ENCODE data around the gene TFCP2. TPM values are rescaled to one million over a fixed set of nuclear protein-coding genes. Genes with fewer than 3 reads are reported as not detected.
A peak's percentile ranks its signal among the peaks of the same experiment; 100 is the strongest.

TFCP2 gene
- total RNA-seq, 1 donor from 2014 or later, result 14.6 TPM

DNA sequence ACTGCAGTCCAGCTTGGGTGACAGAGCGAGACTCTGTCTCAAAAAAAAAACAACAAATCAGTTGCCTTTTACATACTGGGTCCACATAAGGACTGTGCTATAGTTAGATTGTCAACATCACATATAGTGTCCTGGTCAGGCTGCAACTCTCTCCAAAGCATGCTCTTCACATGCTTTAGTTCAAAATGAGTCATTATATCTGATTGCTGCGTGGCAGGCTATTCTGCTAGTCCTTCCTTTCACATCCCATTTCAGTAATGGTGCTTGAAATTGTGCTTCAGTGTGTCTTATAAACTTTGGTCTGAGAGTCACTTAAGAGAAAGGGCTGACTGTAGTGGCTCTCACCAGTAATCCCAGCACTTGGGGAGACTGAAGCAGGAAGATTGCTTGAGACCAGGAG, 117.9 kb downstream of the TFCP2 start:
- Histone ChIP-seq H3K27me3 (ENCODE audit: control insufficient read depth in 3 of 3, insufficient read depth in 3 of 3, low read length in 3 of 3) (no peaks in the 10 kb centered on the region), H3K9me3 (ENCODE audit: control insufficient read depth in 3 of 3, low read length in 3 of 3) (no peaks in the 10 kb centered on the region), H3K27ac (ENCODE audit: low read depth, low read length) (no peak overlapping the region), H3K9ac (ENCODE audit: low read depth in 1 of 3, low read length in 3 of 3) (no peak overlapping the region), H3K4me1 (ENCODE audit: control insufficient read depth in 3 of 3, insufficient read depth in 3 of 3, low read length in 3 of 3) (no peaks in the 10 kb centered on the region), H3K36me3 (ENCODE audit: control insufficient read depth in 3 of 3, insufficient read depth in 3 of 3, low read length in 3 of 3) (peaks cover 45 to 65% (median 61%) of the 10 kb centered on the region in 3 donors), H3K4me3 (ENCODE audit: low read length in 3 of 3) (no peak overlapping the region)

DNA sequence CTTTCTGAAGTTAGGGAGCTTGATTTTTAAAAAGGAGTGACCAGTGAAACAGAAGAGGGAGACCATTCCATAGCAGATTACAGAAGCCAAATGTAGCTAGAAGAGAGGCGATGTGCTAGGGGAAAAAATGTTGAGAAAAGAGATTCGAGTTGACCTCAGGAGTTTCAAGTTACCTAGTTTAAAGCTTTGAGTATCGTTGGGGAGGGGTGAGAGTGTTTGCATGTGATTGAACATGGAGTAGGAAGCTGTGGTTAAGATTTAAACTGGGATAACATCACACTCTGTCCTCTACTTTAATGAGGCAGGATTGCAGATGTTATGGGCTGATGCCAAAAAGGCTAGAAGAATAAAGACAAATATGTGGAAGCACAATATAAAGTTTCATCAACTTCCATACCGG, 121.1 kb downstream of the TFCP2 start:
- no peaks in the 10 kb centered on the region for H3K9me3 ChIP-seq (ENCODE audit: control insufficient read depth in 3 of 3, low read length in 3 of 3)
- no peak overlapping the region for H3K27ac ChIP-seq (ENCODE audit: low read depth, low read length)
- H3K4me1 ChIP-seq (ENCODE audit: control insufficient read depth in 3 of 3, insufficient read depth in 3 of 3, low read length in 3 of 3), result peaks cover 6 to 25% (median 15%) of the 10 kb centered on the region in 3 donors
- peaks cover 22 to 40% (median 37%) of the 10 kb centered on the region in 3 donors for H3K36me3 ChIP-seq (ENCODE audit: control insufficient read depth in 3 of 3, insufficient read depth in 3 of 3, low read length in 3 of 3)
- H3K9ac ChIP-seq (ENCODE audit: low read depth in 1 of 3, low read length in 3 of 3), result no peak overlapping the region
- no peak overlapping the region for H3K4me3 ChIP-seq (ENCODE audit: low read length in 3 of 3)
- H3K27me3 ChIP-seq (ENCODE audit: control insufficient read depth in 3 of 3, insufficient read depth in 3 of 3, low read length in 3 of 3), result no peaks in the 10 kb centered on the region

DNA sequence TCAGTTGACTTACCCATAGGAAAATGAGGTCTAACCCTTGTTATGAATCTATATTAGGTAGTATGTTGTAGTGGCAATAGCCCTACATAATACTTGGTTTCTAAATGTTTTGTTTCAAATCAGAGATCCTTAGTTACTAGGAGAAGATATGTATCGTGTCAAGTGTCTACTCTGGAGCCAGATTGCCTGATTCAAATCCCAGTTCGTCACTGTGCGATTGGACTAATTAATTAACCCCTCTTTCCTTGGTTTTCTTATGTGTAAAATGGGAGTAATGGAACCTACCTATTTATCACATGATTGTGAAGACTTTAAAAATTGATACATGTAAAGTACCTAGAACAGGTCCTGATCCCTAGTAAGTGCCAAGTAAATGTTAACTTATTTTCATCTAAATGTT, 123.4 kb downstream of the TFCP2 start:
- H3K9ac ChIP-seq (ENCODE audit: low read depth in 1 of 3, low read length in 3 of 3), result peak overlapping the region; percentile 14 to 92 (median 89)
- H3K4me1 ChIP-seq (ENCODE audit: control insufficient read depth in 3 of 3, insufficient read depth in 3 of 3, low read length in 3 of 3), result peaks cover 6 to 25% (median 15%) of the 10 kb centered on the region in 3 donors
- H3K27me3 ChIP-seq (ENCODE audit: control insufficient read depth in 3 of 3, insufficient read depth in 3 of 3, low read length in 3 of 3), result no peaks in the 10 kb centered on the region
- peak overlapping the region; percentile 0 to 98 (median 94) for H3K4me3 ChIP-seq (ENCODE audit: low read length in 3 of 3)
- H3K9me3 ChIP-seq (ENCODE audit: control insufficient read depth in 3 of 3, low read length in 3 of 3), result no peaks in the 10 kb centered on the region
- H3K27ac ChIP-seq (ENCODE audit: low read depth, low read length), result no peak overlapping the region
- peaks cover 7 to 28% (median 22%) of the 10 kb centered on the region in 3 donors for H3K36me3 ChIP-seq (ENCODE audit: control insufficient read depth in 3 of 3, insufficient read depth in 3 of 3, low read length in 3 of 3)

DNA sequence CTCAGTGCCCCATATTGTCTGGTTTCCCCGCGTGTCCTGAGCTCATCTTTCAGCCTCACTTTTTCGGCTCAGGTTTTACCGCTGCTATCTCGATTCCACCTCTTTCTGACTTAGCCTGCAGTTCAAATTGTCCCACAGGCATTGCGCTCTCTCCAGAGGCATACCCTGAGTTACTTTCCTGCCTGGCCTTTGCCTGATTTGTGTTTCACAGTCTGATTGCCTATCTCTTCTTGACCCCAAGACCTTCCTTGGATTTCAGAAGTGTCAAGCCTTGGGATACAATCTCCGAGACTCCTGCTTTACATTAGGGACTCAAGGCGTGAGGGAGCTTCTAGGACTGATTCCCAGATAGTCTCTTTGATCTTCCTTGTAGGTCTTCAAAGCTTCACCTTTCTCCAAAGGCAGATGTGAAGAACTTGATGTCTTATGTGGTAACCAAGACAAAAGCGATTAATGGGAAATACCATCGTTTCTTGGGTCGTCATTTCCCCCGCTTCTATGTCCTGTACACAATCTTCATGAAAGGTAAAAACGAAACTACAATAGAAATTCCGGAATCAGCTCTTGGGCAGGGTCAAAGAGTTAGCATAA, 124.2 kb downstream of the TFCP2 start:
- no peaks in the 10 kb centered on the region for H3K9me3 ChIP-seq (ENCODE audit: control insufficient read depth in 3 of 3, low read length in 3 of 3)
- H3K9ac ChIP-seq (ENCODE audit: low read depth in 1 of 3, low read length in 3 of 3), result peak overlapping the region; percentile 89 to 100 (median 92)
- H3K4me3 ChIP-seq (ENCODE audit: low read length in 3 of 3), result peak overlapping the region; percentile 94 to 98 (median 97)
- peaks cover 6 to 25% (median 15%) of the 10 kb centered on the region in 3 donors for H3K4me1 ChIP-seq (ENCODE audit: control insufficient read depth in 3 of 3, insufficient read depth in 3 of 3, low read length in 3 of 3)
- H3K36me3 ChIP-seq (ENCODE audit: control insufficient read depth in 3 of 3, insufficient read depth in 3 of 3, low read length in 3 of 3), result peaks cover 2 to 20% (median 15%) of the 10 kb centered on the region in 3 donors
- peak overlapping the region; percentile 90 for H3K27ac ChIP-seq (ENCODE audit: low read depth, low read length)
- no peaks in the 10 kb centered on the region for H3K27me3 ChIP-seq (ENCODE audit: control insufficient read depth in 3 of 3, insufficient read depth in 3 of 3, low read length in 3 of 3)

DNA sequence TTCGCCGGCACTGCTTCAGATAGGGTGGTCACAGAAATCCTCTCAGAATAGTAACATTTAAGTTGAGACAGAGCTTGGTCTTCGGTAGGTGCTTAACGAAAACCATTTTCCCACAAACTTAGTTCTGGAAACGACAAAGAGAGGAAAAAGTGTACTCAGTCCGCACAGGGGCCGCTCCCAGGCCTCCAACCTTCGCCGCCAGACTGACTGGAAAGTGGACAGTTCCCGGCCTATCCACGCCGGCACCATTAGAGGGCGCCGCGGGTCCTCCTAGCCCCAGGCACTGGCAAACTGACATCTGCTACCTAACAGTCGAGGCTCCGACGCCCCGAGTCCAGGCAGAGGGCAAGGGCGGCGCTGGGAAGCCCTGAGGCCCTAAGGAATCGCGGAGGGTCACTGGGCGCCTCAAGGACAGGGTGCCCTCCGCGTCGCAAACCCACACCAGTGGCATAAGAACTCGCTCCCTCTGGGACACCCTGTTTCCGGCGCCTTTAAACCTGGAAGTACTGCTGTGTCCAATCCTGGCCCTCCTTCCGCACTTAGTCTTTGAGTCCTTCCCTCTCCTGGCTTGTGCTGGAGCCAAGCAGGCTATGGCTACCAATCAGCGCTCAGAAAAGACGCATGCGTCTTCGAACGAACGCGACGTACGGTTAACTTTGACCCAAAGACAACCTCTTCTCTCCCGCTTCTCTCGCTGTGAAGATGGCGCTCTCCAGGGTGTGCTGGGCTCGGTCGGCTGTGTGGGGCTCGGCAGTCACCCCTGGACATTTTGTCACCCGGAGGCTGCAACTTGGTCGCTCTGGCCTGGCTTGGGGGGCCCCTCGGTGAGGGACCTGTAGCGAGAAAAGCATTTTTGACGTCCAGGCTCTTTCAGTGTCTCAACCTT, 125.0 kb downstream of the TFCP2 start, which contains the start of gene LETMD1:
Gene LETMD1 (plus strand): TSS at position 673 of the 886 bp plus-strand sequence. CDS start 30 bp downstream, at position 703.
- Histone ChIP-seq H3K4me1 (ENCODE audit: control insufficient read depth in 3 of 3, insufficient read depth in 3 of 3, low read length in 3 of 3) (peaks cover 6 to 25% (median 15%) of the 10 kb centered on the region in 3 donors), H3K27ac (ENCODE audit: low read depth, low read length) (peak within 1 kb of the TSS; percentile 90)

More for the DNA sequence above, 125.0 kb downstream of the TFCP2 start, which contains the start of gene LETMD1:
- Histone ChIP-seq H3K9ac (ENCODE audit: low read depth in 1 of 3, low read length in 3 of 3) (peak within 1 kb of the TSS; percentile 89 to 100 (median 92)), H3K9me3 (ENCODE audit: control insufficient read depth in 3 of 3, low read length in 3 of 3) (no peaks in the 10 kb centered on the region), H3K27me3 (ENCODE audit: control insufficient read depth in 3 of 3, insufficient read depth in 3 of 3, low read length in 3 of 3) (no peaks in the 10 kb centered on the region), H3K36me3 (ENCODE audit: control insufficient read depth in 3 of 3, insufficient read depth in 3 of 3, low read length in 3 of 3) (peaks cover 0 to 12% (median 6%) of the 10 kb centered on the region in 3 donors), H3K4me3 (ENCODE audit: low read length in 3 of 3) (peak within 1 kb of the TSS; percentile 94 to 98 (median 97))

Small RNAs within 50 kb of the gene (small RNA-seq; reads per million reads assigned to genes)
- gene RF00019 (not detected), gene RNU6-199P (not detected)

Other genes with a start within 250 kb of the TFCP2 start
- gene HIGD1C, start 220.6 kb downstream of the TFCP2 start, total RNA-seq, result not detected
- 39.1 TPM for gene SLC11A2, start 146.8 kb downstream of the TFCP2 start, total RNA-seq
- gene LETMD1, start 124.8 kb downstream of the TFCP2 start, total RNA-seq, result 40.2 TPM
- 11.5 TPM for gene CSRNP2, start 89.5 kb downstream of the TFCP2 start, total RNA-seq
- 2.6 TPM for gene POU6F1, start 44.9 kb upstream of the TFCP2 start, total RNA-seq
- gene DAZAP2, start 65.7 kb upstream of the TFCP2 start, total RNA-seq, result 31.3 TPM
- gene SMAGP, start 97.3 kb upstream of the TFCP2 start, total RNA-seq, result 2.1 TPM
- gene BIN2, start 151.0 kb upstream of the TFCP2 start, total RNA-seq, result 3.1 TPM
- not detected for gene CELA1, start 173.5 kb upstream of the TFCP2 start, total RNA-seq
- 1.6 TPM for gene GALNT6, start 218.3 kb upstream of the TFCP2 start, total RNA-seq